ENCODE results near the gene PCMT1. TPM values are rescaled to one million over a fixed set of nuclear protein-coding genes. Genes with fewer than 3 reads are reported as not detected.
"Not testable (repeated sequence)": the region's sequence is repeated elsewhere in the genome, so short reads cannot be mapped to it uniquely, and the experiment has no call there.

The PCMT1 gene
- total RNA-seq, 2 experiments from 2014 or later, result 14.4 to 15.7 TPM

- intact Hi-C loops (cut with DNase I, micrococcal nuclease), result no loop called here
- no peaks in the 10 kb centered on the region for H3K9me3 Mint-ChIP-seq
- DNase-seq (no peak), ATAC-seq (ENCODE audit: poor library complexity) (no peak)
- no peaks in the 10 kb centered on the region for H3K27me3 Mint-ChIP-seq
- peaks cover 82% of the 10 kb centered on the region for H3K36me3 ChIP-seq (ENCODE audit: insufficient read depth, low read length)
- H3K4me3 ChIP-seq (ENCODE audit: low read length), result no peak overlapping the region
- ChIA-PET POLR2A (no interaction called here), CTCF (interaction anchor here (0.6 to 0.7 kb wide), 3 partner anchors 166 to 250 kb away, joined by 3 to 4 read pairs (median 3); no protein-coding TSS in a partner anchor)
- H3K9me3 ChIP-seq (ENCODE audit: control insufficient read depth in 1 of 2, insufficient read depth in 1 of 2, low read length in 2 of 2), result no peaks in the 10 kb centered on the region
- no peak overlapping the region for H3K27ac ChIP-seq (ENCODE audit: low read depth in 1 of 2, low read length in 2 of 2)
- no peaks in the 10 kb centered on the region for H3K27me3 ChIP-seq (ENCODE audit: control insufficient read depth in 1 of 2, insufficient read depth in 2 of 2, low read length in 2 of 2)
- no peaks in the 10 kb centered on the region for H3K4me1 ChIP-seq (ENCODE audit: insufficient read depth, low read length)
- peaks cover 4% of the 10 kb centered on the region for H3K4me1 Mint-ChIP-seq (ENCODE audit: low read depth)
- no peak for TF ChIP-seq CTCF (IDR thresholded peaks at IDR 0.05)
- H3K27ac Mint-ChIP-seq, result no peak overlapping the region
- peaks cover 77% of the 10 kb centered on the region for H3K36me3 Mint-ChIP-seq (ENCODE audit: low read depth)
- no peak overlapping the region for H3K4me3 Mint-ChIP-seq
Observed at GRCh38 chr6:149734915-149735314, 14.6 kb upstream of the PCMT1 start.

- intact Hi-C loops (cut with DNase I, micrococcal nuclease), result loop anchor here (2.0 to 5.0 kb wide), 3 partner anchors 16 to 198 kb away; partner anchors contain the start of genes PPIL4 (in 2 of the 2) and GINM1 (in 1 of the 2)
Observed at GRCh38 chr6:149745252-149745651, 4.3 kb upstream of the PCMT1 start.

GRCh38 chr6:149746147-149746946 is 3.2 kb upstream of the PCMT1 start, which contains the start of gene NUP43:
Gene NUP43 (minus strand): TSS chr6:149746529. CDS start chr6:149746495, 34 bp downstream.
- no peaks in the 10 kb centered on the region for H3K9me3 Mint-ChIP-seq
- ChIA-PET POLR2A (interaction anchor here (0.6 to 7.3 kb wide), 2 partner anchors 29 to 181 kb away, joined by 4 to 66 read pairs; partner anchors contain the start of genes GINM1 and LATS1), CTCF (interaction anchor here (0.8 to 1.6 kb wide), 3 partner anchors 23 to 41 kb away, joined by 3 to 5 read pairs (median 4); partner anchors contain the start of gene LATS1)
- H3K27me3 Mint-ChIP-seq, result no peaks in the 10 kb centered on the region
- DNase-seq (peak; percentile 86 to 95 (median 91)), ATAC-seq (ENCODE audit: poor library complexity) (peak; percentile 74)
- TF ChIP-seq CTCF (IDR thresholded peaks at IDR 0.05), result peak; percentile 67
- H3K4me3 ChIP-seq (ENCODE audit: low read length), result peak within 1 kb of the TSS; percentile 95
- peak within 1 kb of the TSS; percentile 59 to 65 for H3K27ac ChIP-seq (ENCODE audit: low read depth in 1 of 2, low read length in 2 of 2)
- intact Hi-C loops (cut with DNase I, micrococcal nuclease), result loop anchor here (2.0 to 5.0 kb wide), 3 partner anchors 28 to 199 kb away; partner anchors contain the start of genes LATS1 (in 2 of the 2), PPIL4 (in 2 of the 2) and GINM1 (in 1 of the 2)
- peaks cover 32% of the 10 kb centered on the region for H3K4me1 Mint-ChIP-seq (ENCODE audit: low read depth)
- peaks cover 22% of the 10 kb centered on the region for H3K36me3 ChIP-seq (ENCODE audit: insufficient read depth, low read length)
- H3K27ac Mint-ChIP-seq, result peak within 1 kb of the TSS; percentile 96
- H3K9me3 ChIP-seq (ENCODE audit: control insufficient read depth in 1 of 2, insufficient read depth in 1 of 2, low read length in 2 of 2), result no peaks in the 10 kb centered on the region
- peaks cover 41% of the 10 kb centered on the region for H3K36me3 Mint-ChIP-seq (ENCODE audit: low read depth)
- no peaks in the 10 kb centered on the region for H3K27me3 ChIP-seq (ENCODE audit: control insufficient read depth in 1 of 2, insufficient read depth in 2 of 2, low read length in 2 of 2)
- H3K4me1 ChIP-seq (ENCODE audit: insufficient read depth, low read length), result peaks cover 38% of the 10 kb centered on the region
- H3K4me3 Mint-ChIP-seq, result peak within 1 kb of the TSS; percentile 97

More at GRCh38 chr6:149745252-149745651, 4.3 kb upstream of the PCMT1 start:
- DNase-seq; H3K27me3 ChIP-seq (ENCODE audit: control insufficient read depth in 1 of 2, insufficient read depth in 2 of 2, low read length in 2 of 2); H3K9me3 Mint-ChIP-seq; H3K9me3 ChIP-seq (ENCODE audit: control insufficient read depth in 1 of 2, insufficient read depth in 1 of 2, low read length in 2 of 2); ATAC-seq (ENCODE audit: poor library complexity); H3K27ac ChIP-seq (ENCODE audit: low read depth in 1 of 2, low read length in 2 of 2); H3K27me3 Mint-ChIP-seq: not testable (repeated sequence)
- Histone ChIP-seq H3K4me3 (ENCODE audit: low read length) (peak overlapping the region; percentile 95), H3K36me3 (ENCODE audit: insufficient read depth, low read length) (peaks cover 33% of the 10 kb centered on the region), H3K4me1 (ENCODE audit: insufficient read depth, low read length) (peaks cover 27% of the 10 kb centered on the region)
- Mint-ChIP-seq H3K36me3 (ENCODE audit: low read depth) (peaks cover 46% of the 10 kb centered on the region), H3K4me1 (ENCODE audit: low read depth) (peaks cover 25% of the 10 kb centered on the region), H3K27ac (peak overlapping the region; percentile 96), H3K4me3 (peak overlapping the region; percentile 97)
- POLR2A ChIA-PET, result interaction anchor here (7.3 kb wide), 1 partner anchor 28 kb away, joined by 66 read pairs; the partner anchor contains the start of gene LATS1
- CTCF ChIA-PET, result interaction anchor here (0.8 kb wide), 1 partner anchor 27 kb away, joined by 4 read pairs; the partner anchor contains the start of gene LATS1

- H3K27ac ChIP-seq (ENCODE audit: low read depth in 1 of 2, low read length in 2 of 2), result peak overlapping the region in 1 of 2 donors; percentile 80
- Mint-ChIP-seq H3K4me1 (ENCODE audit: low read depth) (peaks cover 32% of the 10 kb centered on the region), H3K4me3 (peak overlapping the region; percentile 90), H3K36me3 (ENCODE audit: low read depth) (peaks cover 26% of the 10 kb centered on the region), H3K27ac (peak overlapping the region; percentile 88)
- ATAC-seq (ENCODE audit: poor library complexity); CTCF ChIA-PET; H3K27me3 ChIP-seq (ENCODE audit: control insufficient read depth in 1 of 2, insufficient read depth in 2 of 2, low read length in 2 of 2); H3K36me3 ChIP-seq (ENCODE audit: insufficient read depth, low read length); DNase-seq; H3K9me3 Mint-ChIP-seq; H3K27me3 Mint-ChIP-seq; H3K9me3 ChIP-seq (ENCODE audit: control insufficient read depth in 1 of 2, insufficient read depth in 1 of 2, low read length in 2 of 2): not testable (repeated sequence)
- H3K4me1 ChIP-seq (ENCODE audit: insufficient read depth, low read length), result peaks cover 43% of the 10 kb centered on the region
- peak overlapping the region; percentile 100 for H3K4me3 ChIP-seq (ENCODE audit: low read length)
- POLR2A ChIA-PET, result interaction anchor here (0.9 to 7.3 kb wide), 7 partner anchors 10 to 203 kb away, joined by 3 to 66 read pairs (median 4); partner anchors contain the start of genes LATS1 and PPIL4
- intact Hi-C loops (cut with DNase I, micrococcal nuclease), result loop anchor here (5.0 kb wide), 2 partner anchors 182 to 202 kb away; partner anchors contain the start of genes PPIL4 (in 2 of the 2) and GINM1 (in 1 of the 2)
Observed at GRCh38 chr6:149749082-149749593, 403 bp upstream of the PCMT1 start.
